NOMO-1 treated with DMSO at 0.1 percent for 48 hours (cell line): ENCODE results near the gene PALLD.

Experiments
- DNase-seq: peaks from one replicate; lab custom pipeline; 2025; ENCODE audit not compliant: unreplicated experiment; lab: John Stamatoyannopoulos, UW

PALLD gene

GRCh38 chr4:168587411-168588125 lies 90.7 kb downstream of the PALLD start:
- no peak for DNase-seq

- no peak for DNase-seq
Observed at GRCh38 chr4:168588916-168589531, 92.2 kb downstream of the PALLD start.

GRCh38 chr4:168592676-168593075 lies 95.8 kb downstream of the PALLD start:
- DNase-seq: no peak

GRCh38 chr4:168593399-168593798 lies 96.5 kb downstream of the PALLD start:
- no peak for DNase-seq

- no peak for DNase-seq
Observed at GRCh38 chr4:168594121-168594520, 97.3 kb downstream of the PALLD start.

GRCh38 chr4:168598191-168598590 lies 101.3 kb downstream of the PALLD start:
- no peak for DNase-seq

GRCh38 chr4:168600796-168601583 lies 104.1 kb downstream of the PALLD start:
- DNase-seq: peak; percentile 75

GRCh38 chr4:168601899-168602298 lies 105.0 kb downstream of the PALLD start:
- DNase-seq: no peak

- no peak for DNase-seq
Observed at GRCh38 chr4:168604496-168605373, 107.9 kb downstream of the PALLD start.

- DNase-seq: no peak
Observed at GRCh38 chr4:168605411-168605810, 108.6 kb downstream of the PALLD start.

- DNase-seq: no peak
Observed at GRCh38 chr4:168607215-168607614, 110.4 kb downstream of the PALLD start.

- no peak for DNase-seq
Observed at GRCh38 chr4:168608771-168609170, 111.9 kb downstream of the PALLD start.

GRCh38 chr4:168609369-168609768 lies 112.5 kb downstream of the PALLD start:
- DNase-seq: no peak

GRCh38 chr4:168610911-168611530 lies 114.2 kb downstream of the PALLD start:
- DNase-seq: peak; percentile 73

GRCh38 chr4:168612450-168613135 lies 115.7 kb downstream of the PALLD start:
- no peak for DNase-seq

GRCh38 chr4:168613869-168614268 lies 117.0 kb downstream of the PALLD start:
- no peak for DNase-seq

- DNase-seq: no peak
Observed at GRCh38 chr4:168614281-168615057, 117.6 kb downstream of the PALLD start.

- no peak for DNase-seq
Observed at GRCh38 chr4:168615294-168616065, 118.6 kb downstream of the PALLD start.
